K562 (cell line): ENCODE data around the gene IGF2.

Source experiments
- ATF7 ChIP-seq: fragments of 450-650 bp; IDR thresholded peaks from 2 replicates; pipeline ENCODE4 v1.7.1; 2014; ENCODE audit warnings: mild to moderate bottlenecking, moderate library complexity
- CBFA2T3 ChIP-seq: fragments of 450-650 bp; IDR thresholded peaks from 2 replicates; pipeline ENCODE4 v1.6.1; 2017
- CBX1 ChIP-seq: sonication (generic); IDR thresholded peaks from 2 replicates; pipeline ENCODE4 v1.6.1; 2016; ENCODE audit warnings: antibody characterized with exemption, low read depth, mild to moderate bottlenecking
- CBX3 ChIP-seq, 2 experiments: IDR thresholded peaks; 1 replicate in 1 of 2; 2 replicates in 1 of 2; pipeline ENCODE4 v1.6.1; 2012; ENCODE audit warnings: inconsistent platforms in 2 of 2, low read length in 2 of 2, borderline replicate concordance in 1 of 2, control low read depth in 1 of 2
- CTCFL ChIP-seq: IDR thresholded peaks from 2 replicates; pipeline ENCODE4 v1.6.1; 2011; ENCODE audit warnings: borderline replicate concordance, low read depth, mild to moderate bottlenecking, moderate library complexity, low read length; ENCODE audit not compliant: insufficient read depth, poor library complexity, severe bottlenecking
- ESRRB ChIP-seq: fragments of 250-450 bp; sonication (Bioruptor Pico); IDR thresholded peaks from 2 replicates; pipeline ENCODE4 v1.5.0; 2020; ENCODE audit warnings: mild to moderate bottlenecking, moderate library complexity, borderline replicate concordance
- FOXP4 ChIP-seq: sonication (generic); formaldehyde crosslinking; IDR thresholded peaks from 2 replicates; pipeline ENCODE4 v1.8.0; 2022; ENCODE audit warnings: mild to moderate bottlenecking, missing genetic modification reagents, borderline replicate concordance
- POLR2A ChIP-seq: fragments of 450-650 bp; conservative IDR thresholded peaks from 2 replicates; pipeline ENCODE4 v1.6.1; 2016
- RAD21 ChIP-seq, 2 experiments: fragments of 250-450 bp in 1 of 2; fragments of 450-650 bp in 1 of 2; sonication (Bioruptor Pico) in 1 of 2; formaldehyde crosslinking in 1 of 2; IDR thresholded peaks in 1 of 2; conservative IDR thresholded peaks in 1 of 2; 2 replicates each; pipeline versions ENCODE4 v1.4.0 to v1.8.0; 2020 to 2022; ENCODE audit warnings: mild to moderate bottlenecking in 2 of 2, moderate library complexity in 1 of 2
- TGIF2 ChIP-seq: sonication (generic); formaldehyde crosslinking; IDR thresholded peaks from 2 replicates; pipeline ENCODE4 v1.8.1; 2022; ENCODE audit warnings: mild to moderate bottlenecking, missing genetic modification reagents, moderate library complexity
- ZC3H8 ChIP-seq: fragments of 450-650 bp; IDR thresholded peaks from 2 replicates; pipeline ENCODE4 v1.6.1; 2017
- ZNF282 ChIP-seq: sonication (generic); formaldehyde crosslinking; IDR thresholded peaks from 2 replicates; pipeline ENCODE4 v1.8.1; 2023; ENCODE audit warnings: missing genetic modification reagents
- TF ChIP-seq, protein P1 (sequence below): fragments of 450-650 bp; conservative IDR thresholded peaks from 2 replicates; pipeline ENCODE4 v1.6.1; 2016; ENCODE audit warnings: missing genetic modification characterization, low read depth, mild to moderate bottlenecking, missing compliant biosample characterization, moderate library complexity
- TF ChIP-seq, protein P2 (sequence below), 3 experiments: IDR thresholded peaks in 2 of 3; conservative IDR thresholded peaks in 1 of 3; 2 replicates each; pipeline ENCODE4 v1.5.1; 2011 to 2012; ENCODE audit warnings: low read length in 3 of 3, mild to moderate bottlenecking in 3 of 3, control low read depth in 2 of 3, improper control_type of control experiment in 1 of 3, inconsistent platforms in 1 of 3, low read depth in 1 of 3, mixed read lengths in 1 of 3, moderate library complexity in 1 of 3; ENCODE audit not compliant: insufficient read depth in 2 of 3

DNA sequence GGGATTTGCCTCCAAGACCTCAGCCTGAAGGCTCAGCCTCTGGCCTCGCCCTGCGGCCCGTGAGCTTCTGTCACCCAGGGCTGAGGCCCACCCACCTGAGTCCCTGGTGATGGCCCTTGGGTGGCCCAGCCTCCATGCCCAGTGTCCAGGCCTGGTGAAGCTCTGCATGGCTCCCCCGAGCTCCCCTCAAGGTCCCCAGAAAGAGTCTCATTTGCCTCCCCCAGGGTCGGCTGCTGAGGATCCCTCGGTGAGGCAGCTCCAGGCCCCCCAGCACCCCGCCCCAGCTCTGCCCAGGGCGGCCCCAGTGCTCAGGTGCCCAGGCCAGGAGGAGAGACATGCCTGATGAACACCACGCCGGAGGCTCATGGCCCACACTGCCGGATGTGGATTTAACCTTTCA lies 34.6 kb upstream of the IGF2 start:
- TF ChIP-seq CBFA2T3 (no peak), ESRRB (CRISPR knock-in tag) (no peak), ZNF282 (no peak), CBX1 (no peak), TGIF2 (CRISPR knock-in tag) (no peak), FOXP4 (CRISPR knock-in tag) (no peak), RAD21 (CRISPR knock-in tag; conservative IDR thresholded peaks at IDR 0.05 in 1 of 2, IDR thresholded peaks at IDR 0.05 in 1 of 2) (no peak), ATF7 (no peak), CTCFL (no peak), POLR2A (no peak), CBX3 (IDR thresholded peaks at IDR 0.05; ENCODE audit: borderline replicate concordance in 1 of 2, low read length in 2 of 2) (no peak), ZC3H8 (no peak)
- TF ChIP-seq, protein P1, sequence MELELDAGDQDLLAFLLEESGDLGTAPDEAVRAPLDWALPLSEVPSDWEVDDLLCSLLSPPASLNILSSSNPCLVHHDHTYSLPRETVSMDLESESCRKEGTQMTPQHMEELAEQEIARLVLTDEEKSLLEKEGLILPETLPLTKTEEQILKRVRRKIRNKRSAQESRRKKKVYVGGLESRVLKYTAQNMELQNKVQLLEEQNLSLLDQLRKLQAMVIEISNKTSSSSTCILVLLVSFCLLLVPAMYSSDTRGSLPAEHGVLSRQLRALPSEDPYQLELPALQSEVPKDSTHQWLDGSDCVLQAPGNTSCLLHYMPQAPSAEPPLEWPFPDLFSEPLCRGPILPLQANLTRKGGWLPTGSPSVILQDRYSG (tag), result no peak
- TF ChIP-seq, protein P2, sequence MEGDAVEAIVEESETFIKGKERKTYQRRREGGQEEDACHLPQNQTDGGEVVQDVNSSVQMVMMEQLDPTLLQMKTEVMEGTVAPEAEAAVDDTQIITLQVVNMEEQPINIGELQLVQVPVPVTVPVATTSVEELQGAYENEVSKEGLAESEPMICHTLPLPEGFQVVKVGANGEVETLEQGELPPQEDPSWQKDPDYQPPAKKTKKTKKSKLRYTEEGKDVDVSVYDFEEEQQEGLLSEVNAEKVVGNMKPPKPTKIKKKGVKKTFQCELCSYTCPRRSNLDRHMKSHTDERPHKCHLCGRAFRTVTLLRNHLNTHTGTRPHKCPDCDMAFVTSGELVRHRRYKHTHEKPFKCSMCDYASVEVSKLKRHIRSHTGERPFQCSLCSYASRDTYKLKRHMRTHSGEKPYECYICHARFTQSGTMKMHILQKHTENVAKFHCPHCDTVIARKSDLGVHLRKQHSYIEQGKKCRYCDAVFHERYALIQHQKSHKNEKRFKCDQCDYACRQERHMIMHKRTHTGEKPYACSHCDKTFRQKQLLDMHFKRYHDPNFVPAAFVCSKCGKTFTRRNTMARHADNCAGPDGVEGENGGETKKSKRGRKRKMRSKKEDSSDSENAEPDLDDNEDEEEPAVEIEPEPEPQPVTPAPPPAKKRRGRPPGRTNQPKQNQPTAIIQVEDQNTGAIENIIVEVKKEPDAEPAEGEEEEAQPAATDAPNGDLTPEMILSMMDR (IDR thresholded peaks at IDR 0.05 in 2 of 3, conservative IDR thresholded peaks at IDR 0.05 in 1 of 3; ENCODE audit: insufficient read depth in 2 of 3, low read depth in 1 of 3, low read length in 3 of 3), result no peak
